HEK293 (cell line): ENCODE data around the gene DLGAP4.

ENCODE experiments used
- CTCF ChIP-seq: fragments of 450-650 bp; formaldehyde crosslinking; IDR thresholded peaks from 2 replicates; pipeline ENCODE4 v1.5.1; 2016; ENCODE audit warnings: missing biosample characterization, missing genetic modification characterization
- HOXC10 ChIP-seq: sonication (generic); formaldehyde crosslinking; IDR thresholded peaks from 2 replicates; pipeline ENCODE4 v1.8.1; 2023; ENCODE audit warnings: mild to moderate bottlenecking, missing genetic modification reagents
- ZBTB26 ChIP-seq: fragments of 450-650 bp; formaldehyde crosslinking; optimal IDR thresholded peaks from 2 replicates; pipeline ENCODE3; 2016; ENCODE audit warnings: missing biosample characterization, mild to moderate bottlenecking, missing genetic modification characterization
- ZFP69B ChIP-seq: fragments of 450-650 bp; formaldehyde crosslinking; IDR thresholded peaks from 2 replicates; pipeline ENCODE4 v1.5.1; 2016; ENCODE audit warnings: missing biosample characterization, missing genetic modification characterization
- ZNF529 ChIP-seq: fragments of 450-650 bp; formaldehyde crosslinking; IDR thresholded peaks from 2 replicates; pipeline ENCODE4 v1.5.1; 2017; ENCODE audit warnings: missing genetic modification characterization, missing biosample characterization; ENCODE audit not compliant: insufficient replicate concordance

GRCh38 chr20:36273414-36274180, 32.5 kb upstream of the DLGAP4 start:
- TF ChIP-seq ZNF529 (no peak), CTCF (tag by site-specific recombination) (peak; percentile 26; the same call in 1 of the 2 replicates), HOXC10 (CRISPR knock-in tag) (no peak), ZFP69B (no peak), ZBTB26 (no peak)
